Mesendoderm (in vitro differentiated cells): ENCODE results near the gene LDLRAD4.

Experiments used
- DNase-seq: peaks from one replicate; pipeline ENCODE4 v3.0.0; 2013
- H2AK5ac ChIP-seq: 2 replicates; pipeline ENCODE4 v1.6.1; 2013; ENCODE audit warnings: low read length, inconsistent platforms
- H2BK120ac ChIP-seq: 2 replicates; pipeline ENCODE4 v1.6.1; 2013; ENCODE audit warnings: low read depth, mild to moderate bottlenecking, low read length, moderate library complexity, mixed read lengths
- H2BK15ac ChIP-seq: replicated peaks from 2 replicates; pipeline ENCODE4 v1.6.1; 2013; ENCODE audit warnings: low read depth, mild to moderate bottlenecking, moderate library complexity
- H2BK5ac ChIP-seq: 2 replicates; pipeline ENCODE4 v1.6.1; 2013; ENCODE audit warnings: low read length, inconsistent platforms
- H3K18ac ChIP-seq: 2 replicates; pipeline ENCODE4 v1.6.1; 2013; ENCODE audit warnings: mild to moderate bottlenecking, low read length, mixed read lengths
- H3K23ac ChIP-seq: one replicate; pipeline ENCODE4 v1.6.1; 2013; ENCODE audit warnings: low read length
- H3K27ac ChIP-seq: 2 replicates; pipeline ENCODE4 v1.5.1; 2013; ENCODE audit warnings: low read depth, mild to moderate bottlenecking, inconsistent platforms, low read length, moderate library complexity
- H3K27me3 ChIP-seq: 2 replicates; pipeline ENCODE4 v1.6.1; 2013; ENCODE audit warnings: low read length, control low read depth, mild to moderate bottlenecking, inconsistent platforms; ENCODE audit not compliant: insufficient read depth, poor library complexity
- H3K36me3 ChIP-seq: 2 replicates; pipeline ENCODE4 v1.6.1; 2013; ENCODE audit warnings: low read length, inconsistent platforms; ENCODE audit not compliant: control insufficient read depth, insufficient read depth
- H3K4ac ChIP-seq: one replicate; pipeline ENCODE4 v1.6.1; 2013; ENCODE audit warnings: low read depth, mild to moderate bottlenecking, low read length, moderate library complexity
- H3K4me1 ChIP-seq: 2 replicates; pipeline ENCODE4 v1.6.1; 2013; ENCODE audit warnings: low read depth, low read length, inconsistent platforms; ENCODE audit not compliant: control insufficient read depth
- H3K4me2 ChIP-seq: 2 replicates; pipeline ENCODE4 v1.6.1; 2013; ENCODE audit warnings: low read length
- H3K4me3 ChIP-seq: 2 replicates; pipeline ENCODE4 v1.5.1; 2013; ENCODE audit warnings: mild to moderate bottlenecking, low read length
- H3K56ac ChIP-seq: one replicate; pipeline ENCODE4 v1.6.1; 2013; ENCODE audit warnings: low read length
- H3K79me1 ChIP-seq: 2 replicates; pipeline ENCODE4 v1.6.1; 2013; ENCODE audit warnings: low read length, inconsistent platforms
- H3K79me2 ChIP-seq: 2 replicates; pipeline ENCODE4 v1.6.1; 2013; ENCODE audit warnings: mild to moderate bottlenecking, low read length; ENCODE audit not compliant: control insufficient read depth, insufficient read depth
- H3K9ac ChIP-seq: 2 replicates; pipeline ENCODE4 v1.6.1; 2013; ENCODE audit warnings: low read length, inconsistent platforms
- H4K5ac ChIP-seq: one replicate; pipeline ENCODE4 v1.6.1; 2013; ENCODE audit warnings: low read length
- H4K8ac ChIP-seq: one replicate; pipeline ENCODE4 v1.6.1; 2013; ENCODE audit warnings: low read depth, mild to moderate bottlenecking, control low read depth, low read length, moderate library complexity
- WGBS: extraction: QIAGEN DNeasy Blood & Tissue Kit; methylation state at CpG from one replicate; pipeline ENCODE4 v1.1.7; 2013; ENCODE audit warnings: low lambda C conversion rate, missing lambda C conversion rate; ENCODE audit not compliant: insufficient coverage; ENCODE audit errors: extremely low coverage; 5-methylcytosine and 5-hydroxymethylcytosine counted together

Gene LDLRAD4

GRCh38 chr18:13232971-13233786 is 14.6 kb downstream of the LDLRAD4 start:
- no peak overlapping the region for H2BK120ac ChIP-seq
- no peak overlapping the region for H3K4me2 ChIP-seq
- no peaks in the 10 kb centered on the region for H3K79me1 ChIP-seq
- H3K18ac ChIP-seq = no peak overlapping the region
- no peaks in the 10 kb centered on the region for H3K36me3 ChIP-seq
- no peak overlapping the region for H4K5ac ChIP-seq
- no peak overlapping the region for H2AK5ac ChIP-seq
- H3K27ac ChIP-seq = no peak overlapping the region
- no peak overlapping the region for H2BK5ac ChIP-seq
- H4K8ac ChIP-seq = no peak overlapping the region
- no peak overlapping the region for H3K9ac ChIP-seq
- no peaks in the 10 kb centered on the region for H3K27me3 ChIP-seq
- no CpG with 5 or more reads among the region's 19 CpGs for WGBS
- no peak overlapping the region for H2BK15ac ChIP-seq
- no peak overlapping the region for H3K4me3 ChIP-seq
- H3K4ac ChIP-seq = no peak overlapping the region
- no peaks in the 10 kb centered on the region for H3K79me2 ChIP-seq
- DNase-seq = no peak
- no peak overlapping the region for H3K56ac ChIP-seq
- H3K4me1 ChIP-seq = no peaks in the 10 kb centered on the region
- no peak overlapping the region for H3K23ac ChIP-seq

DNA sequence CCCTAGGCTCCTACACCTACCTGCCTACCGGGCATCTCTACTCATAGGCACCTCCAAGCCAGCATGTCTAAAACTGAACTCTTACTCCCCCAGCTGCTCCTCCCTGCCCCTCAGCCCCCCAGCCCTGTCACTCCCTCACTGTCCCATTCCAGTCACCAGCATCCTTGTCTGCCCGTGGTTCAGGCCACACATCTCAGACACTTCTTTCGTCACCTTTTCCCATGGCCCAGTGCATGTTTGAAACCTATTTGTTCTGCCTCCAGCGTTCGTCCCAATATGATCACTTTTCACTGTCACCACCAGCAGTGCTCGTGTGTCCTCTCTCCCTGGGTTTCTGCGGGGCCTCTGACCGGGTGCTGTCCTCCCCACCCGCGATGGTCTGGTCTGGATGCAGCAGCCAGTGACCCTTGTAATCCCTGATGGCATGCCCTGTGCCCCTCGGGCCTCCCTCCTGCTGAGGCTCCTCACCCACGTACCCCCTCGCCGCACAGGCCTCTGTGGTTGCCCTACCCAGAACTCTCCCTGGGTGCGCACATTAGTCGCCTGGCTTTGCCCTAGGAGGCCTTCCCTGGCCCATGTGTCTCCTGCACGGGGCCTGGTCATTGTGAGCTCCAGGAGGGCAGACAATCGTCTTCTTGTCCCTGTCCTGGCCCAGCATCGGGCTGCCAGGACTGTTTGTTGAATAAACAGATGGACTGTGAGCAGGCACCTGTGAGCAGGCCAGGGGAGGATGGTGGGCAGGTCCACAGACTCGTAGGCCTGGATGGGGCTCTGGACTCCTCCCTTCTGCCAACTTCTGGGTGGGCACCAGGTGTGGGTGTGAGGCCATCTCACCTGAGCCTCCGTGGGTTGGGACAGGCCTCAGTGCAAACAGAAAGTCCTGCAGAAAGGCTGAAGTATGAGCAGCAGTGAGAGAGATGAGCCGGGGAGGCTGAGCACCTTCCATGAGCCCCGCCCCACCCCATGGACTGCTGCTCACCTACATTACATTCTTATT is 15.5 kb downstream of the LDLRAD4 start:
- Histone ChIP-seq H3K27ac (no peak overlapping the region), H2BK5ac (no peak overlapping the region), H3K4ac (no peak overlapping the region), H3K9ac (no peak overlapping the region), H3K4me3 (no peak overlapping the region), H2BK15ac (no peak overlapping the region), H3K79me2 (no peaks in the 10 kb centered on the region), H2BK120ac (no peak overlapping the region), H3K4me1 (no peaks in the 10 kb centered on the region), H4K8ac (no peak overlapping the region), H4K5ac (no peak overlapping the region), H3K79me1 (no peaks in the 10 kb centered on the region), H3K18ac (no peak overlapping the region), H2AK5ac (no peak overlapping the region), H3K36me3 (no peaks in the 10 kb centered on the region), H3K56ac (no peak overlapping the region), H3K27me3 (no peaks in the 10 kb centered on the region), H3K23ac (no peak overlapping the region), H3K4me2 (no peak overlapping the region)
- no peak for DNase-seq
- no CpG with 5 or more reads among the region's 23 CpGs for WGBS

GRCh38 chr18:13235421-13235831 is 16.9 kb downstream of the LDLRAD4 start:
- H3K18ac ChIP-seq = no peak overlapping the region
- no peak overlapping the region for H3K4me3 ChIP-seq
- H3K27ac ChIP-seq = no peak overlapping the region
- no peak overlapping the region for H4K5ac ChIP-seq
- no peaks in the 10 kb centered on the region for H3K36me3 ChIP-seq
- no peak overlapping the region for H3K4me2 ChIP-seq
- H3K23ac ChIP-seq = no peak overlapping the region
- no CpG with 5 or more reads among the region's 6 CpGs for WGBS
- no peak overlapping the region for H4K8ac ChIP-seq
- H3K4ac ChIP-seq = no peak overlapping the region
- peak; percentile 47 for DNase-seq
- H2BK120ac ChIP-seq = no peak overlapping the region
- H3K4me1 ChIP-seq = no peaks in the 10 kb centered on the region
- H3K9ac ChIP-seq = no peak overlapping the region
- H3K27me3 ChIP-seq = no peaks in the 10 kb centered on the region
- H2AK5ac ChIP-seq = no peak overlapping the region
- H3K56ac ChIP-seq = no peak overlapping the region
- no peak overlapping the region for H2BK5ac ChIP-seq
- no peak overlapping the region for H2BK15ac ChIP-seq
- no peaks in the 10 kb centered on the region for H3K79me2 ChIP-seq
- H3K79me1 ChIP-seq = no peaks in the 10 kb centered on the region

DNA sequence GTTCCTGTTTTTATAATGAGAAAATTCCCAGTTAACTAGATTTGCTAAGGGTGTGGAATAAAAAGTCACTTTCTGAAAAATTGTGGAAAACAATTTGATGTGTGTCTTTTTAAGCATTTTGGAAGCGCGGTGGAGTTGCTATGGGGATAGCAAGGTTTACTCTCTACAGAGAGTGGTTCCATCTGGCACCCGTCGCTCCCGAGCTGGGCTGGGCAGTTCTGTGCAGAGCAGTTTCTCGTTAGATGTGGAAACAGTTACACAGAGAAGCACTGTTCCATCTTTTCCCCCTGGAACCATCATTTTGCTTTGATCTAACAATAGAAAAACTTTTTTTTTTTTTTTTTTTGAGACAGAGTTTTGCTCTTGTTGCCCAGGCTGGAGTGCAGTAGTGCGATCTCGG is 17.4 kb downstream of the LDLRAD4 start:
- no peak overlapping the region for H2BK120ac ChIP-seq
- H3K79me1 ChIP-seq = no peaks in the 10 kb centered on the region
- no peak overlapping the region for H3K23ac ChIP-seq
- H3K56ac ChIP-seq = no peak overlapping the region
- no peak for DNase-seq
- H4K5ac ChIP-seq = no peak overlapping the region
- no peak overlapping the region for H3K18ac ChIP-seq
- no CpG with 5 or more reads among the region's 8 CpGs for WGBS
- H3K36me3 ChIP-seq = no peaks in the 10 kb centered on the region
- no peak overlapping the region for H3K9ac ChIP-seq
- no peak overlapping the region for H2AK5ac ChIP-seq
- H3K27ac ChIP-seq = no peak overlapping the region
- H3K4me1 ChIP-seq = no peaks in the 10 kb centered on the region
- no peak overlapping the region for H2BK15ac ChIP-seq
- no peak overlapping the region for H3K4ac ChIP-seq
- H3K4me3 ChIP-seq = no peak overlapping the region
- H2BK5ac ChIP-seq = no peak overlapping the region
- H4K8ac ChIP-seq = no peak overlapping the region
- no peaks in the 10 kb centered on the region for H3K27me3 ChIP-seq
- no peaks in the 10 kb centered on the region for H3K79me2 ChIP-seq
- no peak overlapping the region for H3K4me2 ChIP-seq

DNA sequence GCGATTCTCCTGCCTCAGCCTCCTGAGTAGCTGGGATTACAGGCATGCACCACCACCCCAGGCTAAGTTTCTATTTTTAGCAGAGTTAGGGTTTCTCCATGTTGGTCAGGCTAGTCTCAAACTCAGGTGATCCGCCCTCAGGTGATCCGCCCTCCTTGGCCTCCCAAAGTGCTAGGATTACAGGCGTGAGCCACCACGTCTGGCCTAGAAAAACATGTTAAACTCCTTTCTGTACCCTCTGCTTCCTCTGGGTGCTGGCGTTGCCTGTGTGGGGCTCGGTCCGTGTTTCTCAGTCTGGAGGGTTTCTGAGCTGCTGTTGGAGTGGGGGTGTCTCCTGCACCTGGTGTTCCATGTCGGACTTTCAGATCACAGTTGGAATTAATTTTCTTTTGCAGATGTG is 17.9 kb downstream of the LDLRAD4 start:
- no peak overlapping the region for H4K5ac ChIP-seq
- no peak overlapping the region for H3K27ac ChIP-seq
- H3K18ac ChIP-seq = no peak overlapping the region
- H3K9ac ChIP-seq = no peak overlapping the region
- no peaks in the 10 kb centered on the region for H3K36me3 ChIP-seq
- H3K4me3 ChIP-seq = no peak overlapping the region
- no peak overlapping the region for H3K56ac ChIP-seq
- no peak overlapping the region for H2BK15ac ChIP-seq
- no peaks in the 10 kb centered on the region for H3K79me2 ChIP-seq
- no peaks in the 10 kb centered on the region for H3K79me1 ChIP-seq
- no peak overlapping the region for H3K4me2 ChIP-seq
- no peak for DNase-seq
- H4K8ac ChIP-seq = no peak overlapping the region
- H3K23ac ChIP-seq = no peak overlapping the region
- H3K4me1 ChIP-seq = no peaks in the 10 kb centered on the region
- WGBS = no CpG with 5 or more reads among the region's 9 CpGs
- H2AK5ac ChIP-seq = no peak overlapping the region
- no peaks in the 10 kb centered on the region for H3K27me3 ChIP-seq
- no peak overlapping the region for H2BK120ac ChIP-seq
- no peak overlapping the region for H2BK5ac ChIP-seq
- no peak overlapping the region for H3K4ac ChIP-seq
